GM11168 (cell line): ENCODE data around the gene PRR14.

Experiments
- in situ Hi-C: fragments of 300-500 bp; cut with MboI; formaldehyde crosslinking; loops from one replicate; pipeline ENCODE4 v1.12.0; 2022; ENCODE audit warnings: low sequenced_read_pairs; ENCODE audit not compliant: unreplicated experiment

Gene PRR14

GRCh38 chr16:30650369-30651123 is at the start of gene PRR14:
PRR14 (plus strand) TSS chr16:30650960; CDS start chr16:30651646, 686 bp downstream.
- in situ Hi-C loops, result no loop called here

GRCh38 chr16:30601966-30602365 is 48.8 kb upstream of the PRR14 start:
- in situ Hi-C loops, result no loop called here

- in situ Hi-C loops, result no loop called here
Measured at GRCh38 chr16:30602616-30603277, 48.0 kb upstream of the PRR14 start.

GRCh38 chr16:30603945-30604315 is 46.8 kb upstream of the PRR14 start:
- in situ Hi-C loops, result no loop called here

- in situ Hi-C loops, result no loop called here
Measured at GRCh38 chr16:30604316-30604947, 46.3 kb upstream of the PRR14 start.

- in situ Hi-C loops, result no loop called here
Measured at GRCh38 chr16:30605158-30605557, 45.6 kb upstream of the PRR14 start.

GRCh38 chr16:30606004-30606403 is 44.8 kb upstream of the PRR14 start:
- in situ Hi-C loops, result no loop called here

GRCh38 chr16:30609002-30609925 is 41.5 kb upstream of the PRR14 start:
- in situ Hi-C loops, result no loop called here

GRCh38 chr16:30609926-30610839 is 40.6 kb upstream of the PRR14 start, which contains the start of gene ZNF689:
ZNF689 (minus strand) TSS chr16:30610389; CDS start chr16:30610041, 348 bp downstream.
- in situ Hi-C loops, result no loop called here

GRCh38 chr16:30615358-30616091 is 35.2 kb upstream of the PRR14 start:
- in situ Hi-C loops, result no loop called here

- in situ Hi-C loops, result no loop called here
Measured at GRCh38 chr16:30619202-30619601, 31.6 kb upstream of the PRR14 start.

GRCh38 chr16:30619638-30620037 is 31.1 kb upstream of the PRR14 start:
- in situ Hi-C loops, result loop anchor here (10.0 kb wide), 1 partner anchor 185 kb away; the partner anchor contains the start of gene DCTPP1

GRCh38 chr16:30620169-30620568 is 30.6 kb upstream of the PRR14 start:
- in situ Hi-C loops, result loop anchor here (10.0 kb wide), 1 partner anchor 185 kb away; the partner anchor contains the start of gene DCTPP1

- in situ Hi-C loops, result loop anchor here (10.0 kb wide), 1 partner anchor 187 kb away; the partner anchor contains the start of gene DCTPP1
Measured at GRCh38 chr16:30621765-30622164, 29.0 kb upstream of the PRR14 start.

GRCh38 chr16:30622455-30623032 is 28.2 kb upstream of the PRR14 start:
- in situ Hi-C loops, result loop anchor here (10.0 kb wide), 1 partner anchor 188 kb away; the partner anchor contains the start of gene DCTPP1

GRCh38 chr16:30623536-30624283 is 27.1 kb upstream of the PRR14 start:
- in situ Hi-C loops, result loop anchor here (10.0 kb wide), 1 partner anchor 189 kb away; the partner anchor contains the start of gene DCTPP1

GRCh38 chr16:30626236-30626635 is 24.5 kb upstream of the PRR14 start:
- in situ Hi-C loops, result loop anchor here (10.0 kb wide), 1 partner anchor 191 kb away; the partner anchor contains the start of gene DCTPP1
